GM21786 (cell line): ENCODE results near the gene NCAM2.
"Not testable (repeated sequence)": the region's sequence is repeated elsewhere in the genome, so short reads cannot be mapped to it uniquely, and the experiment has no call there.

Source experiments
- ATAC-seq: cut with Tn5 transposase; IDR thresholded peaks from one replicate; pipeline ENCODE4 v1.9.1; 2021; ENCODE audit not compliant: unreplicated experiment

Gene NCAM2

GRCh38 chr21:21295303-21295702, 297.1 kb downstream of the NCAM2 start:
- no peak for ATAC-seq

DNA sequence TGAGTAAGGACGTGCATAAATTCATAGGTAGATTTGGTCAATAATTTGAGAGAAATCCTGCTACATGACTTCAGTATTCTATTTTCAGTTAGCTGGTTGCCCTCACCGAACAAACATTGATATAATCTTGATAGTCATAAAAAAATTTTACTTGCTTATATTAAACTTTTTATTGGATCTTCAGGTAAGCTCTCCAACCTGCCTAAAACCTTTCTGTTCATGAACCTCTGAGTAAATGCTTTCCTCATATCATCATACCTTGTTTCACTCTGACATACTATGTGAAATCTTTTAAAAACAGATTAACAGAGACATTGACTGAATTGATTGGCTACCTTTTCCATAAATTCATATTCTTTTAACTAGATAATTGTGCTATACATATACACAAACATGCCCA, 299.0 kb downstream of the NCAM2 start:
- ATAC-seq = no peak

DNA sequence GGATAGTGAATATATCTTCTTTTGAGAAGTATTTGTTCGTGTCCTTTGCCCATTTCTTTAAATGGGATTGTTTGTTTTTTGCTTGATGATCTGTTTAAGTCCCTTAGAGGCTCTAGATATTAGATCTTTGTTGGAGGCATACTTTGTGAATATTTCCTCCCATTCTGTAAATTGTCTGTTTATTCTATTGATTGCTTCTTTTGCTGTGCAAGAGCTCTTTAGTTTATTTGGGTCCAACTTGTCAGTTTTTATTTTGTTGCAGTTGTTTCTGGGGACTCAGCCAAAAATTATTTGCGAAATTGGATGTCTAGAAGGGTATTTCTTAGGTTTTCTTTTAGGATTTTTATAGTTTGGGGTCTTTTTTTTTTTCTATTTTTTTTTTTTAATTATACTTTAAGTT, 302.8 kb downstream of the NCAM2 start:
- ATAC-seq = no peak

DNA sequence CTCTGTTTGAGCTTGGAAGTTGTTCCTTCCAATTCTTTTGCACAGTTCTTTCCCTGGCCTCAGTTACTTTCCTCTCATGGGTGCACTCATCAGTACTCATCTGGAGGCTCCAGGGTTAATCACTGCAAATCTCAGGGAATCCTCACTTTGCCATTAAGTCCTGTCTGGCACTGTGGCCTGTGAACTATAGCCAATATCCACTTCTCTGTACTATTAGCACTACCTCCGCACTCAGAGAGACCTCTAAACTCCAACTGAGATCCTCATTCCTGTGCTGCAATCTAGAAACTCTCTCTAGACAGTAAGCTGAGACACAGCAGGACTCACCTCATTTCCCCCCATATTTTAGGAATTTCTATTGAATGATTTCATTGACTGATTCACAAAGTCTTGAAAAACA, 311.3 kb downstream of the NCAM2 start:
- ATAC-seq = no peak

DNA sequence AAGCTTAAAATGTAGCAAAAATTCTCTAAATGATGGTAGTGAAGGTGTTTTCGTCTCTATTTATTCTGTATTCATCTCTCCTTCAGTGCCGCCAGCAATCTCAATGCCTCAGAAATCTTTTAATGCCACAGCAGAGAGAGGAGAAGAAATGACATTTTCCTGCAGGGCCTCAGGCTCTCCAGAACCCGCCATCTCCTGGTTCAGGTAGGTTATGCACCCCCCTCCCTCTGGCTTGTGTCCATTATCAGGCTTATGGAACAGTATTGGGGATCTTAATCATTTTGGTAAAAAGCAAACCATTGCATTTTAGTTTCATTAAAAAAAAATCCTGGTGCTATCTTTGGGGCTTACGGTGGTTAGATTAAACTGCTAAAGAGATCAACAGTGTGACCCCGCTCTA, 326.1 kb downstream of the NCAM2 start:
- ATAC-seq = no peak

DNA sequence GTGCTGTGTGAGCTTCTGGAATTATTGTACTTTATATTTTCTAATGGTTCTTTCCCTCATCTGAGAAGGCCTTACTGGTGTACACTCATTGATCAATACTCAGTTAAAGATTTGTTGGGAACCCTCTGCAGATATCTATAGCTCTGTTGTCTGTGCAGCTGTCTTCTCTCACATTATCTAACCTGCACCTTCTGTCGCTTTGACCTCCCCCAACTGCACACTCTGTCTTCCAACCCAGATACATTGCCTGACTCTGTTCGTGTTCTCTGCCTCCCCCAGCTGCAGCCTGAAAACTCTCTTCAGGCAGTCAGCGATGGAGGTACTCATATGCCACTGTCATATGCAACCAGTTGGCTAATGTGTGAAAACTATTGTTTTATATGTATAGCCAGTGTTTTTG, 334.3 kb downstream of the NCAM2 start:
- ATAC-seq = no peak

GRCh38 chr21:21341041-21341440, 342.8 kb downstream of the NCAM2 start:
- ATAC-seq = no peak

DNA sequence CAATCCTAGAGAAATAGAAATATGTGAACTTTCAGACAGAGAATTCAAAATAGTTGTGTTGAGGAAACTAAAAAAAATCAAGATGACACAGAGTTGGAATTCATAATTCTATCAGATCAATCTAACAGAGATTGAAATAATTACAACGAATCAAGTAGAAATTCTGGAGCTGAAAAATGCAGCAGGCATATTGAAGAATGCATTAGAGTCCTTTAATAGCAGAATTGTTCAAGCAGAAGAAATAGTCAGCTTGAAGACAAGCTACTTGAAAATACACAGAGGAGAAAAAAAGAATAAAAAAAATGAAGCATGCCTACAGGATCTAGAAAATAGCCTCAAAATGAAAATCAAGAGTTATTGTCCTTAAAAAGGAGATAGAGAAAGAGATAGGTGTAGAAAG, 347.1 kb downstream of the NCAM2 start:
- no peak for ATAC-seq

GRCh38 chr21:21345872-21346271, 347.7 kb downstream of the NCAM2 start:
- no peak for ATAC-seq

DNA sequence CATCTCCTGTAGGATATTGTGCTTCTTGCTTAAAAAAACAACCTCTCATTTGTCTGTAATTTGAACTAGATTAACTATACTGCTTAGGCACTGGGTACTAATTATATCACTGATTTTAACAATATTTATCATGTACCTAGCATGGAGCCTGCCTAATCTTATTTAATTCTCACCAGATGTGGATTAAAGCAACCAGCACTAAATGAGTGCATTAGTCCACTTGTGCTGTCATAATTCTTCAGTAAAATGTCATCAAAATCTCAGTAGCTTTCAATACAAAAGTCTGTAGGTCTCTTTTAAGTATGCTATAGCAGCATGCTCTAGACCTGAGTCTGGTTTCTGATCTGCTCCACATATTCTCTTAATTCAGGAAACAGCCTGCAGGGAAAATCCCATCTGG, 368.1 kb downstream of the NCAM2 start:
- ATAC-seq = no peak

DNA sequence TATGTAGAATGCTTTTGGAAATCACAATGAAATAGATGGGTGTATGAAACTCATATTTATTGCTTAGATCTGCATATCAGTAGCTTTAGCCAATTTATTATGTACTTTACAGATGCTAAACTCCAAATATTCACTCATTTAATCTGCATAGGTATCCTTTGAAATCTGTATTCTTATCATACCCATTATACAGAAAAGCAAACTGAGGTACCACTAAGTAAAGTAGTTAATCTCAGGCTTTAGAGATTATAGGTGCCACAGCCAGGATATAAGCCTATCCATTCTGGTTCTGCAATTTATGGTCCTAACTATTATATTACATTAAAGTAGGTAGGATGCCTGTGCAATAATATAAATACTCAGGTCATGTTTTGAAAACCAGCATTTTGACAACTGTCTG, 369.4 kb downstream of the NCAM2 start:
- ATAC-seq = no peak

GRCh38 chr21:21373969-21374368, 375.8 kb downstream of the NCAM2 start:
- no peak for ATAC-seq

GRCh38 chr21:21383126-21383525, 384.9 kb downstream of the NCAM2 start:
- ATAC-seq = no peak

DNA sequence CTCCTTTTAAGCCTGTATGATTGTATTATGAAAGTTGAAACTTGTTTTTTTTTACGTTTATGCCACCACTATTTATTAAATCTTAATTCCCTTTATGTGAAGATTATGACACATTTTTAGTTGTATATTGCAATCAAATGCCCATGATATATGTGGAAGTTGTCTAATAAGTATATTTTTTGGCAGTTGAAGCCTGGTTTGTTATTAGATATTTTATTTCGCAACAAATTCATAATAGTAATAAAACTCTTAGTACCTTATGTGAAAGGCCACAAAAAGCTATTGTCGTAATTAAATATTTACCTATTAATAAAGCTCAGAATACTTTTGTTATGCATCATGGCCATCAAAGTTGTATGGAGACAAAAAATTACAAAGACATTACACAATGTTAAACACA, 386.8 kb downstream of the NCAM2 start:
- no peak for ATAC-seq

- ATAC-seq = no peak
These were observed 387.2 kb downstream of the NCAM2 start for GRCh38 chr21:21385404-21385803.

DNA sequence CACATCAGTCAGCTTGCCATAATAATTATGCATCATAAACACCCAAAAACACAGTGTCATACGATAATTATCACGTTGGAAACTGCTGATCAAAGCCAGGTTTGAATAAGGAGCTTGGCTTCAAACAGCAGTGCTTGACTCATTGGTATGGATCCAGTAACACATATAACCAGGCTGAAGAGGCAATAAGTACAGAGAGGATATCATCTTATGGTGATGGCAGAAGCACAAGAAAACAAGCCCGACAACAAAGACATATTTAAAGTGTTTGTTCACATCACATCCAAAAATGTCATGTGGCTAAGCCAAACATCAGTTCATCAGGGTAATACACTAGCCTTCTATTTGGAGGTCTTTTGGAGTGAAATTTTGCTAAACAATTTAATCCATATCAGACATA, 389.7 kb downstream of the NCAM2 start:
- ATAC-seq = no peak

DNA sequence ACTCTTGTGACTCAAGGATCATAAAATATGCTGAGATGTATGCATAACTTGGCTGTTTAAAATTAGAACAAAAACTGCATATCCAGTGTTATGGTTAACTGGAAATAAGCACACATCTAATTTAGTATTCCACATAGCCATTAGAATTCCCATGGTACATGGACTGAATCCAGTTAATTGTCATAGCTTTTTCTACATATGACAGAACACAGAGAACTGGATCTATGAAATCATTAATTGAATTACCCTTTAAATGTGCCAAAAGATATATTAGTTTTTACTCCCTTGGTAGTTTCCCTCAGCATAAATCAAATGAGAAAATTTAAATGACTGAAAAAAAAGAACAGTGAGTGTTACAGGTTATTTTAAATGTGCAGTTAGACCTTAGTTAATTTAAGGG, 395.9 kb downstream of the NCAM2 start:
- no peak for ATAC-seq

DNA sequence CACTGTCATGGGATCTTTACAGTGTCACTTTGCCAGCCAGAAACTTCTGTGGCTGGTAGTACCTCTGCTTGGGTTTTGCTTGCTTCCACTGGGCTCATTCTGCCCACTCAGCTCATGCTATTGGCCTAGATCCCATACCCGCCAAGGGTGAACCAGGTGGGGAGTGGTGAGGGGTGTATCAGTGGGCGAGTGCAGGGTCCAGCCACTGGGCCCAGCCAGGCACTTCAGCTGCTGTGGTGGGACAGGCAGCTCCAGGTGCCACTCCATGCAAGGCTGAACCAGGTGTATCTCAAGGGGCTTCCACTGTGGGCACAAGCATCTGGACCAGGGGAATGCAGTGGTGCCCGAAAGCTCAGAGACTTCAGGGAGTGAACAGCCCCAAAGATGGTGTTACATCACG, 398.2 kb downstream of the NCAM2 start:
- no peak for ATAC-seq

GRCh38 chr21:21397464-21397863, 399.3 kb downstream of the NCAM2 start:
- ATAC-seq = no peak

- ATAC-seq = no peak
These were observed 403.2 kb downstream of the NCAM2 start for GRCh38 chr21:21401444-21401843.

GRCh38 chr21:21402187-21402586, 404.0 kb downstream of the NCAM2 start:
- ATAC-seq = not testable (repeated sequence)

- not testable (repeated sequence) for ATAC-seq
These were observed 406.1 kb downstream of the NCAM2 start for GRCh38 chr21:21404261-21404660.

- ATAC-seq = no peak
These were observed 408.7 kb downstream of the NCAM2 start for GRCh38 chr21:21406921-21407320.

- ATAC-seq = no peak
These were observed 413.9 kb downstream of the NCAM2 start for GRCh38 chr21:21412096-21412495.
